HG02938 (cell line): Measurements from ENCODE around the gene FKBP10.
"Not testable (repeated sequence)": the region's sequence is repeated elsewhere in the genome, so short reads cannot be mapped to it uniquely, and the experiment has no call there.

Experiments used
- ATAC-seq: cut with Tn5 transposase; IDR thresholded peaks from one replicate; pipeline ENCODE4 v1.9.1; 2021; ENCODE audit warnings: mild to moderate bottlenecking, moderate library complexity; ENCODE audit not compliant: unreplicated experiment

Gene FKBP10, protein sequence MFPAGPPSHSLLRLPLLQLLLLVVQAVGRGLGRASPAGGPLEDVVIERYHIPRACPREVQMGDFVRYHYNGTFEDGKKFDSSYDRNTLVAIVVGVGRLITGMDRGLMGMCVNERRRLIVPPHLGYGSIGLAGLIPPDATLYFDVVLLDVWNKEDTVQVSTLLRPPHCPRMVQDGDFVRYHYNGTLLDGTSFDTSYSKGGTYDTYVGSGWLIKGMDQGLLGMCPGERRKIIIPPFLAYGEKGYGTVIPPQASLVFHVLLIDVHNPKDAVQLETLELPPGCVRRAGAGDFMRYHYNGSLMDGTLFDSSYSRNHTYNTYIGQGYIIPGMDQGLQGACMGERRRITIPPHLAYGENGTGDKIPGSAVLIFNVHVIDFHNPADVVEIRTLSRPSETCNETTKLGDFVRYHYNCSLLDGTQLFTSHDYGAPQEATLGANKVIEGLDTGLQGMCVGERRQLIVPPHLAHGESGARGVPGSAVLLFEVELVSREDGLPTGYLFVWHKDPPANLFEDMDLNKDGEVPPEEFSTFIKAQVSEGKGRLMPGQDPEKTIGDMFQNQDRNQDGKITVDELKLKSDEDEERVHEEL

DNA sequence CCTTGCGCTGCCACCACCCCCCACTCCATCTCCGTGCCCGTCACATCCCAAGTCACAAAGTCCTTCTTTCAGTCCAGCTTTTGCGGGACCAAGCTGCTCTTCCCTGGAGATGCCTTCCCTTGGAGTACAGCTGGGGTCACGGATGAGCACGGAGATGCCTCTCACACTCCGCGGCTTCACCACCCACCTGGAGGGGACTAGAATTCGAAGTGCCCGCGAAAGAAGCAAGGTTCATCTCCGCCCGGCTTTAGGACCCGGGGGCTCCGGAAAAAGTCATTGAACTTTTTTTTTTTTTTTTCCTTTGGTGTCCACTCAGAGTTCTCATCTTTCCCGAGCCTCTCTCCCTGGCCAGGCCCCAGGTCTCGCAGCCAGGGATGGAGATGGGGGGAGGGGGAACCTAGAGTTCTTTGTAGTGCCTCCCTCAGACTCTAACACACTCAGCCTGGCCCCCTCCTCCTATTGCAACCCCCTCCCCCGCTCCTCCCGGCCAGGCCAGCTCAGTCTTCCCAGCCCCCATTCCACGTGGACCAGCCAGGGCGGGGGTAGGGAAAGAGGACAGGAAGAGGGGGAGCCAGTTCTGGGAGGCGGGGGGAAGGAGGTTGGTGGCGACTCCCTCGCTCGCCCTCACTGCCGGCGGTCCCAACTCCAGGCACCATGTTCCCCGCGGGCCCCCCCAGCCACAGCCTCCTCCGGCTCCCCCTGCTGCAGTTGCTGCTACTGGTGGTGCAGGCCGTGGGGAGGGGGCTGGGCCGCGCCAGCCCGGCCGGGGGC is at the start of gene FKBP10:
Gene FKBP10, plus strand, starts transcription at position 624 of the 771 bp plus-strand sequence. Its CDS starts 31 bp downstream, at position 655.
- no peak for ATAC-seq

GRCh38 chr17:41763327-41763726 is 49.5 kb upstream of the FKBP10 start:
- ATAC-seq, result no peak

DNA sequence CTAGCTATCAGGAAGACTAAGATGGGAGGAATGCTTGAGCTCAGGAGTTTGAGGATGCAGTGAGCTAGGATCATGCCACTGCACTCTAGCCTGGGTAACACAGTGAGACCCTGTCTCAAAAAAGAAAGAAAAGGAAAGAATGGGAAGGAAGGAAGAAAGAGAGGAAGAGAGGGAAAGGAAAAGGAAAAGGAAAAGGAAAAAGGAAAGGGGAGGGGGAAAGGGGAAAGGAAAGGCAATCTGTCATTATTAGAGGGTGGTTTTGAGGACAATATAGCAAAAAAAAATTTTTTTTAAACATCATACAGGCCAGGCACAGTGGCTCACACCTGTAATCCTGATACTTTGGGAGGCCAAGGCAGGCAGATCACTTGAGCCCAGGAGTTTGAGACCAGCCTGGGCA is 46.7 kb upstream of the FKBP10 start:
- no peak for ATAC-seq

DNA sequence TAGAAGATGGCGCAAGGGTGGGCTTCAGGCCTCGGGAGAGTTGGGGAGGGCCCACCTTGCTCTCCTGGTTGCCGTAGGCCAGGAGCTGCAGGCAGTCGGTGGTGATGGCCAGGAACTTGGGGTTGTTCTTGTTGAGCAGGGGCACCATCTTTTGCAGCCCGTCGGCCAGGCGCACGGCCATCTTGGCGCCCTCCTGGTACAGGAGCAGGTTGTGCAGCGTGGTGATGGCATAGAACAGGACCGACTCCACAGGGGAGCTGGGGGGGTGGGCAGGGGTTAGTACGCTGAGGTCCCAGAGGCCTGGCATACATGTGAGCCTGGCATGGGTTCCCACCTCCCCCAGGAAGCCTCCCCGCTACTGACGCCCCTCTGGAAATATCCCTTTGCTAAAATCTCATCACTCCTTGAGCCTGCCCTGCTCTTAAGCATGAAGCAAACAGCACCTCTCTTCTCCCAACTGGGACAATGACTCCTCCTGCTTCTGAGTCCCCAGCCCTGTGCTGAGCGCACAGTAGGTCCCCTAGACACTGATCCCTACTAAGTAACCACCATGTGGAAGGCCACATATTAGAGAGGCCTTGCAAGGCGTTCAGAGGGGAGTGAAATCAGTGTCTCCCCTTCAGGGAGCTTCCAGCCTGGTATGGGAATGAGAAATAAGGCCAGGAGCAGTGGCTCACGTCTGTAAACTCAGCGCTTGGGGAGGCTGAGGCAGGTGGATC is 45.3 kb upstream of the FKBP10 start:
- ATAC-seq, result no peak

- ATAC-seq, result no peak
These were observed 44.0 kb upstream of the FKBP10 start for GRCh38 chr17:41768682-41769288.

DNA sequence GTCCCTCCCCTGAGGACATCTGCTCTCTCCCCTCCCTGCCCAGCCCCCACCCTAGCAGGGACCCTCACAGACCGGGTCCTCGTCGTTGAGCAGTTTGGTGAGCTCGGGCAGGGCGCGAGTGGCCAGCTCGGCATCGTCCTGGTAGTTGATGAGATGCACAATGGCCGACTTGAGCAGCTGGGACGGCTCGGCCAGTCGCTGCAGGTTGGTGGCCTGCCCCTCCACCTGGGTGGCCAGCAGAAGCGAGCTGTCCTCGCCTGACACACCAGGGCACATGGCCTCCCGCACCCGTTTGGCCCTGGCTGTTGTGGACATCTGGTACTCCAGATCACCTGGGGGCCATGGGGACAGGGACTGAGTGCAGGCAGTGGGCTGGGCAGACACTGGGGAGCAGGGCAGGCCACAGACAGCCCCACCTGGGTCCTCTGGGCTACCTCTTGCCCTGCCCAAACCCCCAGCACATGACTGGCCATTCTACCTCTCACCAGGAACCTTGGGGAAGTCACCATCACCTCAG is 43.4 kb upstream of the FKBP10 start:
- ATAC-seq, result no peak

GRCh38 chr17:41769985-41770384 is 42.8 kb upstream of the FKBP10 start:
- no peak for ATAC-seq

DNA sequence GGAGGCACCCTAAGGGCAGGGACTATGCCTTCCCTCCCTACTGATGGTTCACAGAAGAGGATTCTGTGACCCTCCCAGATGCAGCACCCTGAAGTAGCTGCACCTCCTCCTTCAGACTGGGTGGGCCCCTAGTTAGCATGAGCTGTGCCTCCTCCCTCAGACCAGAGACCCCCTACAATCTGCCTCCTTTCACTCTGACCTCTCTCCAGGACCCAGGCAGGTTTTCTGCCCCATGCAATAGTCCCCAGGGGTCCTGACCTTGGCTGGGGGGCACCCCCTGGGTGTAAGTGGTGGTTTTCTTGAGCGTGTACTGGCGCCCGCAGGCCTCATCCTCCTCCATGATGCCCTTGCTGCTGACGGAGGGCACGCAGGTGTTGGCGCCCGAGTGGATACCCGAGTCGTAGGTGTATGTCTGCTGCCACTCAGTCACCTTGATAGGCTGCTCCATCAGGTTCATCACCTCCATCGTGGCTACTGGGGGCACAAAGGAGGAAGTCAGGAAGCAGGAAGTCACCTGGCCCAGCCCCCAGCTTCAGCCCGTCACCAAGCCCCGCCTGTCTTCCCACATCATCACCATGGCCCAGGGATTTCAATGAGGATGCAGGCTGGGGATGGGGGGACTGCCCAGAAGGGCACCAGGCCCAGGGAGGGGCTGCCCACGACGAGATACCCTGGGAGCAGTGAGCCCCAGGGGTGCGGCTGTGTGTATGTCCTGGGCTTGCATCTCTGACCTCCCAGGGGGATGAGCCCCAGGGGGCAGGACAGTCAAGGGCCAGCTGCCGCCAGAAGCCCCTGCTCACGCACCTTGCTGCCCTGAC is 41.2 kb upstream of the FKBP10 start:
- ATAC-seq, result no peak

DNA sequence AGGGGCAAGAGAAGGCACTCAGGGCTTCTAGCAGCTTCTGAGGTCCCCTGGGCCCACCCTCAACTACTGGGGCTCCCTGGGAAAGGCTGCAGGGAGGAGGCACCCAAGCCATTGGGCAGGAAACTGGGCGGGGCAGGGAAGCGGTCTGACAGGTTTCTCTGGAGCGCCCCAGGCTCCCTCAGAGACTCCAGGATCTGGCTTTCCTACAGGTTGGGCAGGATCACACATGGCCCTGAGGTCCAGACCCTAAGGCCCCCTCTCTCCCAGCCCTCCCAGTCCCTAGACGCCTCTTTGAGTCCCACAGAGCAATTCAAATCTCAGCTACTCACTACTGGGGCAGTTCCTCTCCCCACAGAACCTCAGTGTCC is 40.6 kb upstream of the FKBP10 start:
- ATAC-seq, result no peak

GRCh38 chr17:41772586-41773189 is 40.1 kb upstream of the FKBP10 start:
- no peak for ATAC-seq

GRCh38 chr17:41773190-41773588 is 39.6 kb upstream of the FKBP10 start:
- ATAC-seq, result no peak

GRCh38 chr17:41773731-41774193 is 39.0 kb upstream of the FKBP10 start:
- no peak for ATAC-seq

GRCh38 chr17:41775394-41776226 is 37.2 kb upstream of the FKBP10 start:
- ATAC-seq, result no peak

- ATAC-seq, result not testable (repeated sequence)
These were observed 36.4 kb upstream of the FKBP10 start for GRCh38 chr17:41776262-41776900.

GRCh38 chr17:41777157-41777573 is 35.6 kb upstream of the FKBP10 start:
- ATAC-seq, result no peak

DNA sequence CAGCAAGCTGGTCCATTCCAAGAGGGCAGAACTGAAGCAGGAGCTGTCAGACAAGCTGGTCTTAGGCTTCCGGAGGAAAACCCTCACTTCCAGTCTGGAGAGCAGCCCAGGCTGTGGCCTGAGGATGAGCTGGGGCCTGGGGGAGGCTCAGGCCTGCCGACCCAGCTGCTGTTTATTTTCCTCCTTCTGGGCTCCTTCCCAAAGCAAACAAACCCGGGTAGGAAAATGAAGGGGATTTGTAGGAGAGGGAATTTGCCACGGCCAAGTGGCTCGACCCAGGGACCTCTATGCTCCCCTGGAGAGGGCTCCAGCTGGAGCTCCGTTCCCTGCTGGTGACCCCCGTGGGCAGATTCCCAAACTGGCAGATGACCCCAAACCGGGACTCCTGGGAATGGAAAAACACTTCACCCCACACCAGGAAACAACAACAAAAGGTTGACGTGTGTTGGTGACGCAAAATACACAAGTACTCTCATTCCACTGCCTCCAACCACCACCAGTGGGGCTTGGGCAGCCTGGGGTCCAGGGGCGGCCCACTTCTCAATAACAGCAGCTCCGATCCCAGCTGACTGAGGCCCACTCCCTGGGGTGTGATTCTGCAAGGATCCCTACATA is 35.1 kb upstream of the FKBP10 start:
- no peak for ATAC-seq

DNA sequence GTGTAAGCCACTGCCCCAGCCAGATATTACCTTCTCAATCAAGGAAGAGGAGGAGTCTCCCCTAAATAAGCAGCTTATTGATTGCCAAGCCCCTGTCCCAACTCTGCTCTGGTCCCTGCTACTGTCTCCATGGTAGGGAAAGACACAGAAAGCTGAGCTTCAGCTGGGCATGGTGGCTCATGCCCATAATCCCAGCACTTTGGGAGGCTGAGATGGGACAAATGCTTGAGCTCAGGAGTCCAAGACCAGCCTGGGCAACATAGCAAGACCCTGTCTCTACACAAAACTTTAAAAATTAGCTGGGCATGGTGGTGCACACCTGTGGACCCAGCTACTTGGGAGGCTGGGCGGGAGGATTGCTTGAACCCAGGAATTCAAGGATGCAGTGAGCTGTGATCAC is 32.9 kb upstream of the FKBP10 start:
- ATAC-seq, result no peak
